Measurements from ENCODE around the gene EPHB2.

The EPHB2 gene

GRCh38 chr1:22959545-22960360 lies 249.1 kb downstream of the EPHB2 start:
- DNase-seq = no peak

- no peak for DNase-seq
These were observed 251.9 kb downstream of the EPHB2 start for GRCh38 chr1:22962558-22962957.

- no peak for DNase-seq
These were observed 252.5 kb downstream of the EPHB2 start for GRCh38 chr1:22963044-22963677.

- no peak for DNase-seq
These were observed 255.7 kb downstream of the EPHB2 start for GRCh38 chr1:22966309-22966708.

GRCh38 chr1:22967833-22968232 lies 257.2 kb downstream of the EPHB2 start:
- DNase-seq = no peak

- DNase-seq = no peak
These were observed 258.7 kb downstream of the EPHB2 start for GRCh38 chr1:22969304-22969709.

- DNase-seq = no peak
These were observed 259.5 kb downstream of the EPHB2 start for GRCh38 chr1:22970096-22970495.

Data from activated CD4-positive, alpha-beta T cell treated with anti-CD3 and anti-CD28 coated beads for 48 hours (primary cell).